GM19463 (cell line): ENCODE results near the gene MSI1.
A peak's percentile ranks its signal among the peaks of the same experiment; 100 is the strongest.

Experiments
- ATAC-seq: cut with Tn5 transposase; IDR thresholded peaks from one replicate; pipeline ENCODE4 v1.9.1; 2021; ENCODE audit warnings: mild to moderate bottlenecking, moderate library complexity; ENCODE audit not compliant: unreplicated experiment

Gene MSI1

GRCh38 chr12:120324841-120325417 is 44.0 kb downstream of the MSI1 start:
- no peak for ATAC-seq

- ATAC-seq, result no peak
Measured at GRCh38 chr12:120323772-120324171, 45.2 kb downstream of the MSI1 start.

- ATAC-seq, result no peak
Measured at GRCh38 chr12:120321382-120322202, 47.4 kb downstream of the MSI1 start.

- peak; percentile 99 for ATAC-seq
Measured at GRCh38 chr12:120317224-120318105, 51.5 kb downstream of the MSI1 start.

- no peak for ATAC-seq
Measured at GRCh38 chr12:120316798-120317223, 52.2 kb downstream of the MSI1 start.

GRCh38 chr12:120314220-120314619 is 54.7 kb downstream of the MSI1 start:
- no peak for ATAC-seq

- peak; percentile 95 for ATAC-seq
Measured at GRCh38 chr12:120301962-120302815, 66.8 kb downstream of the MSI1 start, which contains the start of gene SIRT4. Gene SIRT4 (plus strand): TSS chr12:120302321. CDS start chr12:120303562, 1,241 bp downstream.

GRCh38 chr12:120292661-120293531 is 76.1 kb downstream of the MSI1 start, which contains the start of gene RNU4-1:
Gene RNU4-1 (minus strand): TSS chr12:120293237.
- peak; percentile 55 for ATAC-seq

GRCh38 chr12:120292411-120292660 is 76.6 kb downstream of the MSI1 start:
- ATAC-seq, result peak; percentile 3
